RWPE2 (cell line): ENCODE results near the gene SLC6A6.
A peak's percentile ranks its signal among the peaks of the same experiment; 100 is the strongest.

ENCODE experiments used
- ATAC-seq: fragments of 200-7000 bp; cut with Tn5 transposase; 3 replicates; pipeline ENCODE4 v1.9.1; 2021; ENCODE audit warnings: low read depth
- DNase-seq: peaks from one replicate; pipeline ENCODE4 v3.0.0-alpha.2; 2020; ENCODE audit warnings: low spot score
- H3K27ac ChIP-seq: fragments of 450-650 bp; 2 replicates; pipeline ENCODE4 v1.5.1; 2017; ENCODE audit warnings: mild to moderate bottlenecking; ENCODE audit not compliant: poor library complexity, severe bottlenecking
- H3K27me3 ChIP-seq: fragments of 250-450 bp; sonication (Bioruptor Pico); 2 replicates; pipeline ENCODE4 v1.5.1; 2021; ENCODE audit warnings: mild to moderate bottlenecking, moderate library complexity; ENCODE audit not compliant: insufficient read depth, poor library complexity, severe bottlenecking
- H3K36me3 ChIP-seq: fragments of 250-450 bp; sonication (Bioruptor Pico); 2 replicates; pipeline ENCODE4 v1.5.1; 2020; ENCODE audit warnings: low read depth, mild to moderate bottlenecking, moderate library complexity
- H3K4me1 ChIP-seq: fragments of 250-450 bp; sonication (Bioruptor Pico); 2 replicates; pipeline ENCODE4 v1.5.1; 2021; ENCODE audit warnings: mild to moderate bottlenecking, moderate library complexity; ENCODE audit not compliant: insufficient read depth, poor library complexity, severe bottlenecking
- H3K4me3 ChIP-seq: fragments of 250-450 bp; sonication (Bioruptor Pico); 2 replicates; pipeline ENCODE4 v1.5.1; 2021; ENCODE audit warnings: mild to moderate bottlenecking, moderate library complexity; ENCODE audit not compliant: severe bottlenecking
- H3K9me3 ChIP-seq: fragments of 250-450 bp; sonication (Bioruptor Pico); 2 replicates; pipeline ENCODE4 v1.5.1; 2021; ENCODE audit warnings: mild to moderate bottlenecking, moderate library complexity; ENCODE audit not compliant: severe bottlenecking
- CTCF ChIP-seq: fragments of 450-650 bp; IDR thresholded peaks from one replicate; pipeline ENCODE4 v1.5.1; 2017; ENCODE audit warnings: mild to moderate bottlenecking, moderate library complexity; ENCODE audit not compliant: poor library complexity, severe bottlenecking

The SLC6A6 gene

GRCh38 chr3:14425581-14426304, 23.3 kb downstream of the SLC6A6 start:
- DNase-seq, result no peak
- Histone ChIP-seq H3K27ac (no peak overlapping the region), H3K36me3 (no peaks in the 10 kb centered on the region), H3K9me3 (no peaks in the 10 kb centered on the region), H3K27me3 (no peaks in the 10 kb centered on the region), H3K4me3 (no peak overlapping the region), H3K4me1 (no peaks in the 10 kb centered on the region)
- TF ChIP-seq CTCF, result no peak
- peak; percentile 61 for ATAC-seq

DNA sequence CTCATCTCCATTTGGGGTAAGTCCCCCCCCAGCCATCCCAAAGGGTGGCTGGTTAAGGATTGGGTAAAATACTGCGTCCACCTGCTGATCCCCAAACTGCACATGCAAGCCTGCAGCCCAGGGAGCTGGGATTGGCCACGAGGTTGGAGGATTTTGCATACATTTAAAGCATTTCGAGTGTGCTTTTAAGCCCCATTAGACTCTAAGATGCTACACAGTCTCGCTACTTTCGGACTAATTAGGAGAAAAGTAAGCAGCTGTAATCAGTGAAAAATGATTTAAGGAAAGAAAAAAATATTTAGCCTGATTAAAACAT, 23.9 kb downstream of the SLC6A6 start:
- Histone ChIP-seq H3K36me3 (no peaks in the 10 kb centered on the region), H3K4me1 (no peaks in the 10 kb centered on the region), H3K27me3 (no peaks in the 10 kb centered on the region), H3K27ac (no peak overlapping the region), H3K4me3 (no peak overlapping the region), H3K9me3 (no peaks in the 10 kb centered on the region)
- ATAC-seq (no peak), DNase-seq (no peak)
- no peak for TF ChIP-seq CTCF

DNA sequence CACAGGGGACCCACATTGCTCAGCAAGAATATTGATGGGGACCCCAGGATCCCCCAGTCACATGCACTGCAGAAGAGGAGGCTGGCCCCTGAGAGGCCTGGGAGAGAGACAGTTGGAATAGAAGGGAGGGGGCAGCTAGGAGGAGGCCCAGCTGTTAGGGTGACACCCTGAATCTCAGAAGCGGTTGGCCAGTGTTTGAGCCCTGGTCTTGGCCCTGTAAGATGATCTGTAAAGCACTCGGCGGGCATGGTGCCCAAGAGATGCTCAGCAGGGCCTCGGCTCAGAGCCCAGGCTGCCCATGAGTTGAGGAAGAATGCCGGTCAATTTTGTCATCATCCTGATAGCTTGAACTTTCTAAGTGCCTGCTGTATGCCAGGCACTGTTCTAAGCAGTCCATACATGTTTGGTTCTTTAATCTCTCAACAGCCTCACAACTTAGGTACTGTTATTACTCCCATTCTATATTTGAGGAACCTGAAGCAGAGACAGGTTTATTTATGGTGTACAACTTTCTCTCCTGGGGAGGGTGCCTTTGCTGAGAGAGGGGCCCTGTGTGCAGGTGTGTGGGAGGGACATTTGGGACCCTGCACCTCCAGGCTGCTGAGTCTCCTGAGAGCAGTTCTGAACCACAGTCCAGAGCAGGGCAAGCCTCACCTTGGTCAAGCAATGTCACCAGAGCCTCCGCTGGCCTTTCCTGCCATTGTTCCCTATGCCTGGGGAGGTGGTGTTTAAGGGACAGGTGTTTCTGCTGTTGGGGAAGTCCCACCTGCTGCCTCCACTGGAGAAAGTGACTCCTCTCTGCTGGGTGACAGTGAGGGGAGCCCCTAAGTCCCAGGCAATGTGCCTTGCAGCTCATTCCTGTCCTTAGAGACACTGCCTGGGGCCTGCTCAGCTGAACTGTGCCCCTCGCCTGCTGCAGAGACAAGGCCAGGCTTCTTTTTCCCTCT, 26.0 kb downstream of the SLC6A6 start:
- Histone ChIP-seq H3K4me3 (no peak overlapping the region), H3K27ac (no peak overlapping the region), H3K27me3 (no peaks in the 10 kb centered on the region), H3K4me1 (peaks cover 14% of the 10 kb centered on the region), H3K9me3 (no peaks in the 10 kb centered on the region), H3K36me3 (no peaks in the 10 kb centered on the region)
- no peak for ATAC-seq
- no peak for DNase-seq
- no peak for TF ChIP-seq CTCF

DNA sequence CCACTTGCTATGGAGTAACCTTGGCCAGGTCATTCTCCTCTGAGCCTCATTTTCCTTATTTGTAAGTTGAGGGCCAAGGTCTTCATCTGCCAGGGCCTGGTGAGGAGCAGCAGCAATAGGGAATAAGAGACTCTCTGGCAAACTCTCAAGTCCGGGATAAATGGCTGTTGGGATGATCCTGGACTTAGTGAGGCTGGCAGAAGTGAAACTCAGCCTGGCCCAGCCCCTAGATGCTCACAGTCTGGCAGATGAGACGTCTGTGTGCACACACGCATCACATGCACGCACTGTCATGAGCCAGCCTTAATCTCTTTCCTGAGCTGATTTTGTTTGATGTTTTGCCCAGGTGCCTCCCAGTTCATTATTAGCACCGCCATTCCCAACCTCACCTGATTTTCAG, 26.8 kb downstream of the SLC6A6 start:
- H3K27me3 ChIP-seq, result no peaks in the 10 kb centered on the region
- no peaks in the 10 kb centered on the region for H3K9me3 ChIP-seq
- no peak for ATAC-seq
- no peak for TF ChIP-seq CTCF
- DNase-seq, result no peak
- H3K36me3 ChIP-seq, result no peaks in the 10 kb centered on the region
- no peak overlapping the region for H3K4me3 ChIP-seq
- H3K4me1 ChIP-seq, result peaks cover 18% of the 10 kb centered on the region
- no peak overlapping the region for H3K27ac ChIP-seq

- H3K27ac ChIP-seq, result no peak overlapping the region
- no peak for ATAC-seq
These were observed 27.2 kb downstream of the SLC6A6 start for GRCh38 chr3:14429640-14430039.

More at GRCh38 chr3:14429640-14430039, 27.2 kb downstream of the SLC6A6 start:
- Histone ChIP-seq H3K27me3 (no peaks in the 10 kb centered on the region), H3K9me3 (no peaks in the 10 kb centered on the region), H3K4me3 (no peak overlapping the region), H3K4me1 (peaks cover 21% of the 10 kb centered on the region), H3K36me3 (no peaks in the 10 kb centered on the region)
- TF ChIP-seq CTCF, result no peak
- DNase-seq, result no peak
